Iris pigment epithelial cell (primary cell): ENCODE measurements around the gene NLRP3.

Source experiments
- DNase-seq: peaks from one replicate; pipeline ENCODE4 v3.0.0-alpha.2; 2011; ENCODE audit warnings: low read depth

The NLRP3 gene

GRCh38 chr1:247437551-247438505 lies 21.9 kb downstream of the NLRP3 start:
- no peak for DNase-seq

- no peak for DNase-seq
Observed at GRCh38 chr1:247440001-247440620, 24.1 kb downstream of the NLRP3 start.

DNA sequence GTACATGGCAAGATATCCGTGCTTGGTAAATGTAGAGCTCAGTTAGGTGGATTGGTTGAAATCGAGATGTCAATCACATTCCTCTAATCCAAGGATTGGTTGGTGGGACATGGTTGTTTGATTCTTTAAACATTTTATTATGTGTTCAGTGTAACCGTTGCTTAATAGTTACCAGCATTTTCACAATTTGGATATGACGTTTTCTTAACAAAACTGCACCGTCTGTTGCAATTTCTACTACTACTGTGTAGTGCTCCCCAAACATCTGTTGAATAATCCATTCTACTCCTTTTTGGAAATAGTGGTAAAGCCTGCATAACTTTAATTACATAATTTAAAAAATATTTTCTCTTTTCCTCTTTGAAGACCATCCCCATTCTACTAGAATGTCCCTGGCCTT lies 25.6 kb downstream of the NLRP3 start:
- DNase-seq = no peak

DNA sequence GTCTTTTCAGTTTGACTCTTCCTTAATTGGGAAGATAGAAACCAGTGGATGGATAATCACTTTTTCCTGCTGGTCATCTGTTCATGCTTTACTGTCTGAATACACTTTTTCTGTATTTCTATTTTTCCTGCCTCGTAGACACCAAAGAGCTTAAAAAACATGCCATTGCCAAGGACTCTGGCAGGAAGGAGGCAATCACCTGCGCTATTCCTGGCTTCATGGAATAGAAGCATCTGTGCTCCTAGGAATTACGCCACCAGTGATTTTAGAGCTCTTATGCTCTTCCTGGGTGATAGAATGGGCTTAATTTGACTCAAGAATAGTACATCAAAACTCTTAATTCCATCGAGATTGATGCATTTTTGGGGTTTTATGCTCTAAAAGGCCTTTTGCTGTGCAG lies 26.2 kb downstream of the NLRP3 start:
- DNase-seq = no peak

- no peak for DNase-seq
Observed at GRCh38 chr1:247443641-247444040, 27.7 kb downstream of the NLRP3 start.

- no peak for DNase-seq
Observed at GRCh38 chr1:247444571-247444970, 28.6 kb downstream of the NLRP3 start.

GRCh38 chr1:247445526-247446356 lies 29.8 kb downstream of the NLRP3 start:
- DNase-seq = no peak

DNA sequence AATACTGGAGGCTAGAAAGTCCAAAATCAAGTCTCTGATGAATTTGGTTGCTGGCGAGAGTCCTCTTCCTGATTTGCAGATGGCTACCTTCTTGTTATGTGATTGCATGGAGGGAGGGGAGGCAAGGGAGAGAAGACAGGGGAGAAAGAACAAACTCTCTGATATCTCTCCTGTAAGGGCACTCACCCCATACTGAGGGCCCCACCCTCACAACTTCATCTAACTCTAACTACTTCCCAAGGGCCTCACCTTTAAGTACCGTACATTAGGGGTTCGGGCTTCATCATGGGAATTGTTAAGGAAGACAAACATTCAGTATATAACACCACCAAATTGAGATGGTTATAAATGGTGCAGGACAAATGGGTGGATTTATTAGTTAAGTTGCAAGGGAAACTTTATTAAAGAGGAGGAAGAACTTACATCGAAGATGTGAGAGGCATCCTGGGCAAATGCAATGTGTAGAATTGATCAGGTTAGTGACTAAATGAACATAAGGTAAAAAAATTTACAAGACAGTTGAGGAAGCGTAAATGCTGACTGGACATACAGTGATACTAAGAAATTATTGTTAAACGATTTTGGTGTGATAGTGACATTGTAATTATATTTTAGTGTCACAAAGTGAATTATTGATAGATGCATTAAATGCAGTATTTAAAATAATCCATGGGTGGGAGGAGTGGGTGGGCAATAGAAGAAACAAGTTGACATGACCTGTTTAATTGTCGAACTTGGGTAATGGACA lies 31.4 kb downstream of the NLRP3 start:
- no peak for DNase-seq

DNA sequence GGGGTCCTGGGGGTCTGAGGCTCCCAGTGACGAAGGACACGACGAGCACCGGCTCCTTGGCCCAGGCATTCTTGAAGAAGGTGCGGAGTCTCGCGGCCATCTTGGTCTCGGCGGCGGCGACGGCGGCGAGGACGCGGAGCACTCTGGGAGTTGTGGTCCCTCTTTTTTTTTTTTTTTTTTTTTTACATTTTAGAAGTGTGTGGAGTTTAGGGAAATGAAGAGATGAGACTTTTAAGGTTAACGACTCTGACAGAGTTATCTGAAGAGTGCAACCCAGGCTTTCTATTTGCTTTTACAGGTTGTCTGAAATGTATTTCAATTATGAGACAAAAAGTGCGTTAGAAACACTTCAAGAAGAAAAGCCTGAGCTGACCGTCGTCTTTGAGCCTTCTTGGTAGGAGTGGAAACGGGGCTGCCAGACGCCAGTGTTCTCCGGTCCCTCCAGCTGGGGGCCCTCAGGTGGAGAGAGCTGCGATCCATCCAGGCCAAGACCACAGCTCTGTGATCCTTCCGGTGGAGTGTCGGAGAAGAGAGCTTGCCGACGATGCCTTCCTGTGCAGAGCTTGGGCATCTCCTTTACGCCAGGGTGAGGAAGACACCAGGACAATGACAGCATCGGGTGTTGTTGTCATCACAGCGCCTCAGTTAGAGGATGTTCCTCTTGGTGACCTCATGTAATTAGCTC lies 32.3 kb downstream of the NLRP3 start:
- peak; percentile 71 for DNase-seq

GRCh38 chr1:247451388-247452010 lies 35.5 kb downstream of the NLRP3 start:
- no peak for DNase-seq

GRCh38 chr1:247452447-247453039 lies 36.6 kb downstream of the NLRP3 start:
- DNase-seq = no peak

- DNase-seq = peak; percentile 11
Observed at GRCh38 chr1:247453245-247453644, 37.3 kb downstream of the NLRP3 start.

- DNase-seq = no peak
Observed at GRCh38 chr1:247453997-247454396, 38.0 kb downstream of the NLRP3 start.

DNA sequence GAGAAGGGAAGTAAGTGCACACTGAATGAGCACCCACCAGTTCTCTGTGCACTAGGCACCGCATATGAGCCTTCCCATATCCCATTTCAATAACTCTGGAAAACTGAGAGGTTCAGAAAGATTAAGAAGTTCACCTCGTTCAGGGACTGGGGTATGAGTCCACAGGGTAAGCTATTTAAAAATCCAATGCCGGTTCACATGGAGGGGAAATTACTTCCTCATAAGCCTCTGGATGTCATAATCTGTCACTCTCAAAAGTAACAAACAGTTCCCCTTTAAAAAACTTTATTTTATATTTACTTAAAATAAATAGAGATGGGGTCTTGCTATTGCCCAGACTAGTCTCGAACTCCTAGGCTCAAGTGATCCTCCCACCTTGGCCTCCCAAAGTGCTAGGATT lies 40.0 kb downstream of the NLRP3 start:
- no peak for DNase-seq

DNA sequence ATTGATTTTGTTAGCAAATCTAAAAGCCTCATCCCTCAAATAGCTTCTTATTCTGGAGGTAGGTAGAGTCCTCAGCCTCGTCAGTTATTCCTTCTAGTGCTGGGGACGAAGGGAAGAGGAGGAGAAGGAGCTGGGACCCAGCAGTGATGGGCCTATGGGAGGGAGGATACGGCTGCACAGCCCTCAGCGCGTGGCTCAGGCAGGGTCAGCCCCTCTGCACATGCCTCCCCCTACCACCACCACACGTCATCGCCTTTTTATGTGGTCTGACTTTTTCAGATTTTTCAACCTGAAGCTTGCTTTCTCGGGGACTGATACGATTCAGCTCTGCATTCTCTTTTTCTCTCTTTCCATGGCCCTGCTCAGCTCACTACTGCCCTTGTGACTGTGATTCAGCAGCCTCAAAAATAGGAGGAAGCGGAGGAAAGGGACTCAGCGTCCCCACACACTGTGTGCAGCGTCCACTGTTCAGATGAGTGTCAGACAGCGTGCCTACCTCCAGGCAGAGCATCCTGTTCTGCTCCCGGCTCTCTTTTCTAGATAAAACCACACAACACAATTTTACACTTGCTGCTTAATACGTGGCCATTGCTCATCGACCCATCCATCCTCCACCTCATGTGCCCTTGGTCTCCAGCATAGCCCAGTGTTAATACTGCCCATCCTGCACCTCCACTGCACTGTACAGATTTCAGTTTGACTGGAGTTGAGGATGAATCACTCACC lies 41.1 kb downstream of the NLRP3 start:
- no peak for DNase-seq

- DNase-seq = no peak
Observed at GRCh38 chr1:247459507-247459906, 43.5 kb downstream of the NLRP3 start.

DNA sequence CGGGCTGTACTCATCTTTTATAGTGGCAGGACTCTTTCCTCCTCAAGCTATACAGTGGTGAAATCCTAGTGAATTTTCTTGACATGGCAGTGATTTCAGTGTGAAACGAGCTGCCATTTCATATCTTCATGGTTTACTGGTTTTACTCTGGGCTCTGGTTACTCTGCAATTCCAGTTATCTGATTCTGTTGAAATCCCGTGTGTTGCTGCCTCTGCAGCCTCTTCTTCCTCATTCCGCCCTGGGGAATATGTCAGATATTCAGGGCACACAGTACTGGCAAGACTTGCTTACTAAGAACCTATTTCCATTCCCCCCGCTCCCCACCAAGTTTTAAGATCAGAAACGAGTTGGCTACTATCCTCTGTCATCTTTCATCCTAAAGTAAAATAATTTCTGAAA lies 49.8 kb downstream of the NLRP3 start:
- DNase-seq = no peak

DNA sequence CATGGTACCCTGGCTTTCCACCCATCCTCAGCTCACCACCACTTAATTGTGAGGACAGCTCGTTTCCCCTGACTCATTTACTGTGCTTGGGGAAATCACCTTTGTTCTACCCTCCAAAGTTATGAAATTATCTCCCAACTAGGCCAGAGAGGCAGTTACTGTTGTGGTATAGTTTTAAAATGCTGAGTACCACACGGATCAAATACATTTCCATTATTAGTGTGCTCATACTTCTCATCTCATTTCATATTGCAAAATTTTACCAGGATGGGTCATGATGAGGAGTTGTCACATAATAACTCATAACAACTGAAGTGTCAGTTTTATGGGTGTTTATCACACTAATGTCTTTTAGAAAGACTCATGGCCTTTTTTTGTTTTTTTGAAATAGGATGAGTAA lies 51.2 kb downstream of the NLRP3 start:
- no peak for DNase-seq

DNA sequence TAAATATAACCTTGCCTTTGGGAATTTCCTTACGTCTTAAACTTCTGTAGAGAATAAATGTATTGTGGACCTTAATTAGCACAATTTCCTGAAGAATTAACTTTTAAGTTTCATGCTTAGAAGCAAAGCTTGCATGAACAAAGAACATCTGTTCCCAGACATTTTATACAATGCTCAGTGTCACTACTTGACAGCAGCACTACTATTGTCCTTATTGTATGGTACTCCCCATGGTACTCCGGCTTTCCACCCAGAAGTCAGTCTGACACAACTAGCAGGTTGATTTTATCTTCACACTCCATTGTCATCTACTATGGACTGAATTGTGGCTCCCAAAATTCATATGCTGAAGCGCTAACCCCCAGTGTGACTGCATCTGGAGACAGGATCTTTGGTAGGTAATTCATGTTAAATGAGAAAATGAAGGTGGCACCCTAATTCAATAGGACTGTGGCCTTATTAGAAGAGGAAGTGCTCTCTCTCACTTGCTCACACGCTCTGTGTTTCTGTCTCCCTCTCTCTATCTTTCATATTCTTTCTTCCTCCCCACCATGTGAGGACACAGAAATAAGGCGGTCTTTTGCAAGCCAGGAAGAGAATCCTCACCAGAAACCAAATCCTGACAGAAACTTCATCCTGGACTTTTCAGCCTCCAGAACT lies 52.6 kb downstream of the NLRP3 start:
- DNase-seq = no peak
